ENCODE measurements around the gene DIO3.
"Not testable (repeated sequence)": the region's sequence is repeated elsewhere in the genome, so short reads cannot be mapped to it uniquely, and the experiment has no call there.

DIO3 gene

GRCh38 chr14:101552786-101553231 lies 8.5 kb upstream of the DIO3 start:
- no peak overlapping the region for H3K27ac ChIP-seq (ENCODE audit: low read length)

GRCh38 chr14:101553393-101553792 lies 7.9 kb upstream of the DIO3 start:
- H3K36me3 ChIP-seq (ENCODE audit: control insufficient read depth, insufficient read depth, low read length) = no peaks in the 10 kb centered on the region; the same call in 1 of the 2 replicates
- no peaks in the 10 kb centered on the region for H3K4me1 ChIP-seq (ENCODE audit: control insufficient read depth, insufficient read depth, low read length)
- peaks cover 6% of the 10 kb centered on the region for H3K27me3 ChIP-seq (ENCODE audit: control insufficient read depth, insufficient read depth, low read length)
- no CpG with 5 or more reads among the region's 1 CpG for WGBS (ENCODE audit: insufficient coverage, insufficient read length)
- H3K4me3 ChIP-seq (ENCODE audit: low read length) = no peak overlapping the region
- no peak for DNase-seq (ENCODE audit: low read depth, low spot score)
- H3K27ac ChIP-seq (ENCODE audit: low read length) = no peak overlapping the region
- H3K9me3 ChIP-seq (ENCODE audit: control insufficient read depth, insufficient read depth, low read length) = no peaks in the 10 kb centered on the region

More at GRCh38 chr14:101552786-101553231, 8.5 kb upstream of the DIO3 start:
- no CpG with 5 or more reads among the region's 9 CpGs for WGBS (ENCODE audit: insufficient coverage, insufficient read length)
- no peak for DNase-seq (ENCODE audit: low read depth, low spot score)
- Histone ChIP-seq H3K4me1 (ENCODE audit: control insufficient read depth, insufficient read depth, low read length) (no peaks in the 10 kb centered on the region), H3K36me3 (ENCODE audit: control insufficient read depth, insufficient read depth, low read length) (no peaks in the 10 kb centered on the region; the same call in 1 of the 2 replicates), H3K27me3 (ENCODE audit: control insufficient read depth, insufficient read depth, low read length) (peaks cover under 1% of the 10 kb centered on the region; the same call in 1 of the 2 replicates), H3K9me3 (ENCODE audit: control insufficient read depth, insufficient read depth, low read length) (no peaks in the 10 kb centered on the region), H3K4me3 (ENCODE audit: low read length) (no peak overlapping the region)

- no peaks in the 10 kb centered on the region for H3K9me3 ChIP-seq (ENCODE audit: control insufficient read depth, insufficient read depth, low read length)
- no CpG with 5 or more reads among the region's 6 CpGs for WGBS (ENCODE audit: insufficient coverage, insufficient read length)
- H3K4me3 ChIP-seq (ENCODE audit: low read length) = no peak overlapping the region
- DNase-seq (ENCODE audit: low read depth, low spot score) = no peak
- no peak overlapping the region for H3K27ac ChIP-seq (ENCODE audit: low read length)
- H3K36me3 ChIP-seq (ENCODE audit: control insufficient read depth, insufficient read depth, low read length) = no peaks in the 10 kb centered on the region; the same call in 1 of the 2 replicates
- H3K27me3 ChIP-seq (ENCODE audit: control insufficient read depth, insufficient read depth, low read length) = peaks cover 12% of the 10 kb centered on the region
- no peaks in the 10 kb centered on the region for H3K4me1 ChIP-seq (ENCODE audit: control insufficient read depth, insufficient read depth, low read length)
These were observed 7.4 kb upstream of the DIO3 start for GRCh38 chr14:101553931-101554330.

GRCh38 chr14:101554991-101555668 lies 6.2 kb upstream of the DIO3 start:
- Histone ChIP-seq H3K4me3 (ENCODE audit: low read length) (no peak overlapping the region), H3K9me3 (ENCODE audit: control insufficient read depth, insufficient read depth, low read length) (no peaks in the 10 kb centered on the region), H3K27ac (ENCODE audit: low read length) (no peak overlapping the region), H3K36me3 (ENCODE audit: control insufficient read depth, insufficient read depth, low read length) (no peaks in the 10 kb centered on the region; the same call in 1 of the 2 replicates), H3K4me1 (ENCODE audit: control insufficient read depth, insufficient read depth, low read length) (no peaks in the 10 kb centered on the region), H3K27me3 (ENCODE audit: control insufficient read depth, insufficient read depth, low read length) (peaks cover 23% of the 10 kb centered on the region)
- DNase-seq (ENCODE audit: low read depth, low spot score) = no peak
- WGBS (ENCODE audit: insufficient coverage, insufficient read length) = no CpG with 5 or more reads among the region's 20 CpGs

GRCh38 chr14:101555669-101556043 lies 5.6 kb upstream of the DIO3 start:
- not testable (repeated sequence) for H3K4me1 ChIP-seq (ENCODE audit: control insufficient read depth, insufficient read depth, low read length); H3K27ac ChIP-seq (ENCODE audit: low read length); H3K36me3 ChIP-seq (ENCODE audit: control insufficient read depth, insufficient read depth, low read length); DNase-seq (ENCODE audit: low read depth, low spot score); H3K9me3 ChIP-seq (ENCODE audit: control insufficient read depth, insufficient read depth, low read length); H3K4me3 ChIP-seq (ENCODE audit: low read length)
- WGBS (ENCODE audit: insufficient coverage, insufficient read length) = 100% methylated on average over 2 of the region's 5 CpGs
- H3K27me3 ChIP-seq (ENCODE audit: control insufficient read depth, insufficient read depth, low read length) = peaks cover 24% of the 10 kb centered on the region

- no peak for DNase-seq (ENCODE audit: low read depth, low spot score)
- H3K27ac ChIP-seq (ENCODE audit: low read length) = no peak overlapping the region
- no peaks in the 10 kb centered on the region; the same call in 1 of the 2 replicates for H3K36me3 ChIP-seq (ENCODE audit: control insufficient read depth, insufficient read depth, low read length)
- no CpG with 5 or more reads among the region's 10 CpGs for WGBS (ENCODE audit: insufficient coverage, insufficient read length)
- no peaks in the 10 kb centered on the region for H3K4me1 ChIP-seq (ENCODE audit: control insufficient read depth, insufficient read depth, low read length)
- peaks cover 24% of the 10 kb centered on the region for H3K27me3 ChIP-seq (ENCODE audit: control insufficient read depth, insufficient read depth, low read length)
- no peaks in the 10 kb centered on the region for H3K9me3 ChIP-seq (ENCODE audit: control insufficient read depth, insufficient read depth, low read length)
- no peak overlapping the region for H3K4me3 ChIP-seq (ENCODE audit: low read length)
These were observed 5.2 kb upstream of the DIO3 start for GRCh38 chr14:101556131-101556530.

- Histone ChIP-seq H3K27me3 (ENCODE audit: control insufficient read depth, insufficient read depth, low read length) (peaks cover 29% of the 10 kb centered on the region), H3K36me3 (ENCODE audit: control insufficient read depth, insufficient read depth, low read length) (no peaks in the 10 kb centered on the region; the same call in 1 of the 2 replicates), H3K4me1 (ENCODE audit: control insufficient read depth, insufficient read depth, low read length) (no peaks in the 10 kb centered on the region), H3K27ac (ENCODE audit: low read length) (no peak overlapping the region), H3K9me3 (ENCODE audit: control insufficient read depth, insufficient read depth, low read length) (no peaks in the 10 kb centered on the region), H3K4me3 (ENCODE audit: low read length) (no peak overlapping the region)
- no CpG with 5 or more reads among the region's 13 CpGs for WGBS (ENCODE audit: insufficient coverage, insufficient read length)
- no peak for DNase-seq (ENCODE audit: low read depth, low spot score)
These were observed 4.6 kb upstream of the DIO3 start for GRCh38 chr14:101556566-101557320.

- H3K9me3 ChIP-seq (ENCODE audit: control insufficient read depth, insufficient read depth, low read length) = no peaks in the 10 kb centered on the region
- WGBS (ENCODE audit: insufficient coverage, insufficient read length) = no CpG with 5 or more reads among the region's 7 CpGs
- peaks cover 35% of the 10 kb centered on the region for H3K27me3 ChIP-seq (ENCODE audit: control insufficient read depth, insufficient read depth, low read length)
- no peaks in the 10 kb centered on the region for H3K4me1 ChIP-seq (ENCODE audit: control insufficient read depth, insufficient read depth, low read length)
- no peak for DNase-seq (ENCODE audit: low read depth, low spot score)
- H3K36me3 ChIP-seq (ENCODE audit: control insufficient read depth, insufficient read depth, low read length) = no peaks in the 10 kb centered on the region
- no peak overlapping the region for H3K27ac ChIP-seq (ENCODE audit: low read length)
- H3K4me3 ChIP-seq (ENCODE audit: low read length) = no peak overlapping the region
These were observed 4.0 kb upstream of the DIO3 start for GRCh38 chr14:101557321-101557695.

- no peaks in the 10 kb centered on the region for H3K4me1 ChIP-seq (ENCODE audit: control insufficient read depth, insufficient read depth, low read length)
- peaks cover 42% of the 10 kb centered on the region for H3K27me3 ChIP-seq (ENCODE audit: control insufficient read depth, insufficient read depth, low read length)
- H3K36me3 ChIP-seq (ENCODE audit: control insufficient read depth, insufficient read depth, low read length) = no peaks in the 10 kb centered on the region
- H3K9me3 ChIP-seq (ENCODE audit: control insufficient read depth, insufficient read depth, low read length) = no peaks in the 10 kb centered on the region
- H3K4me3 ChIP-seq (ENCODE audit: low read length) = no peak overlapping the region
- H3K27ac ChIP-seq (ENCODE audit: low read length) = no peak overlapping the region
- no peak for DNase-seq (ENCODE audit: low read depth, low spot score)
- no CpG with 5 or more reads among the region's 11 CpGs for WGBS (ENCODE audit: insufficient coverage, insufficient read length)
These were observed 3.2 kb upstream of the DIO3 start for GRCh38 chr14:101557811-101558738.

GRCh38 chr14:101558739-101559240 lies 2.5 kb upstream of the DIO3 start:
- Histone ChIP-seq H3K36me3 (ENCODE audit: control insufficient read depth, insufficient read depth, low read length) (no peaks in the 10 kb centered on the region), H3K9me3 (ENCODE audit: control insufficient read depth, insufficient read depth, low read length) (no peaks in the 10 kb centered on the region), H3K27me3 (ENCODE audit: control insufficient read depth, insufficient read depth, low read length) (peaks cover 49% of the 10 kb centered on the region), H3K4me3 (ENCODE audit: low read length) (no peak overlapping the region), H3K4me1 (ENCODE audit: control insufficient read depth, insufficient read depth, low read length) (no peaks in the 10 kb centered on the region), H3K27ac (ENCODE audit: low read length) (no peak overlapping the region)
- DNase-seq (ENCODE audit: low read depth, low spot score) = no peak
- WGBS (ENCODE audit: insufficient coverage, insufficient read length) = no CpG with 5 or more reads among the region's 1 CpG
